Measurements from ENCODE around the gene EMC9. TPM values are rescaled to one million over a fixed set of nuclear protein-coding genes. Genes with fewer than 3 reads are reported as not detected.

The EMC9 gene
- total and polyA plus RNA-seq, 2 experiments from 2014 or later, result 13.8 to 34.1 TPM

DNA sequence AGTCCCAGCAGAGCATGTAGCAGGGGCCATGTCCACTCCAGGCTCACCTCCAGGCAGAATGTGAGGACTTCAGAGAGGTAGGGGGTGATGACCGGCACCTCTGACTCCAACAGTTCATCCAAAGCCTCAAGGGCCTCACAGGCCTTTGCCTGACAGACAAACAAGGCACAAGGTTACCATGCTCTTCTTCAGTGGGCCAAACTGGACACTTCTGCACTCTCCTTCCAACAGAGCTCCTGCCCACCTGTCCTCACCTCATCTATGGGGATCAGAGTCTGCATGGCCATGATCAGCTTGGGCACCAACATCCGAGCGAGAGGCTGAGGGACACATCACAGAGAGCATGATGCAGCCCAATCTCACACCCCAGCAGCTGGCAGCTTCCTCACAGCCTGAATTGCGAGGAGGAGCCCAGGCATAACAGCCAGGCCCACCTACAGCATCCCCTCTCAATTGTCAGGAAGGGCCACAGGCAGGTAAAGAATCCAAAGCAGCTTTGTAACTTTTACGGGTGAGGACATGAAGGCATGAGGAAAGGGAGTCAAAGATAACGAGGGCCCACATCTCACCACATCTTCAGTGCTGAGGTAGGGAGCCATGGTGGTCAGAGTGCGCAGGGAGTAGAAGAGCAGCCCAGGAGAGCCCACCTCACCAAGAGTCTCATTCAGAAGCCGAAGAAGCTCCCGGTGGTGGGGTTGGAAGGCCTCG, 45.6 kb upstream of the EMC9 start:
- Histone ChIP-seq H2AFZ (no peak overlapping the region), H3K4me1 (ENCODE audit: insufficient read depth) (peaks cover 5% of the 10 kb centered on the region), H3K36me3 (replicated peaks; ENCODE audit: insufficient read depth, low read depth) (no peaks in the 10 kb centered on the region), H3K4me3 (no peak overlapping the region), H3K9me3 (ENCODE audit: low read depth) (no peaks in the 10 kb centered on the region), H3K4me2 (no peak overlapping the region), H3K79me2 (peaks cover 19% of the 10 kb centered on the region), H3K9me2 (replicated peaks; ENCODE audit: insufficient read depth) (no peaks in the 10 kb centered on the region), H4K20me1 (ENCODE audit: insufficient read depth, poor library complexity, severe bottlenecking) (no peaks in the 10 kb centered on the region), H3K27me3 (no peaks in the 10 kb centered on the region), H3K27ac (no peak overlapping the region)
- WGBS (ENCODE audit: low lambda C conversion rate, missing lambda C conversion rate), result 92% methylated on average over 10 of the region's 10 CpGs
- no peak for TF ChIP-seq EZH2 (IDR thresholded peaks at IDR 0.05; ENCODE audit: borderline replicate concordance)
- TF ChIP-seq, protein P1, sequence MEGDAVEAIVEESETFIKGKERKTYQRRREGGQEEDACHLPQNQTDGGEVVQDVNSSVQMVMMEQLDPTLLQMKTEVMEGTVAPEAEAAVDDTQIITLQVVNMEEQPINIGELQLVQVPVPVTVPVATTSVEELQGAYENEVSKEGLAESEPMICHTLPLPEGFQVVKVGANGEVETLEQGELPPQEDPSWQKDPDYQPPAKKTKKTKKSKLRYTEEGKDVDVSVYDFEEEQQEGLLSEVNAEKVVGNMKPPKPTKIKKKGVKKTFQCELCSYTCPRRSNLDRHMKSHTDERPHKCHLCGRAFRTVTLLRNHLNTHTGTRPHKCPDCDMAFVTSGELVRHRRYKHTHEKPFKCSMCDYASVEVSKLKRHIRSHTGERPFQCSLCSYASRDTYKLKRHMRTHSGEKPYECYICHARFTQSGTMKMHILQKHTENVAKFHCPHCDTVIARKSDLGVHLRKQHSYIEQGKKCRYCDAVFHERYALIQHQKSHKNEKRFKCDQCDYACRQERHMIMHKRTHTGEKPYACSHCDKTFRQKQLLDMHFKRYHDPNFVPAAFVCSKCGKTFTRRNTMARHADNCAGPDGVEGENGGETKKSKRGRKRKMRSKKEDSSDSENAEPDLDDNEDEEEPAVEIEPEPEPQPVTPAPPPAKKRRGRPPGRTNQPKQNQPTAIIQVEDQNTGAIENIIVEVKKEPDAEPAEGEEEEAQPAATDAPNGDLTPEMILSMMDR (IDR thresholded peaks at IDR 0.05; ENCODE audit: poor library complexity), result no peak
- no peak for TF ChIP-seq EZH2phosphoT487 (IDR thresholded peaks at IDR 0.05; ENCODE audit: low read depth, severe bottlenecking, unreplicated experiment)
- no peak for DNase-seq (ENCODE audit: low spot score)

DNA sequence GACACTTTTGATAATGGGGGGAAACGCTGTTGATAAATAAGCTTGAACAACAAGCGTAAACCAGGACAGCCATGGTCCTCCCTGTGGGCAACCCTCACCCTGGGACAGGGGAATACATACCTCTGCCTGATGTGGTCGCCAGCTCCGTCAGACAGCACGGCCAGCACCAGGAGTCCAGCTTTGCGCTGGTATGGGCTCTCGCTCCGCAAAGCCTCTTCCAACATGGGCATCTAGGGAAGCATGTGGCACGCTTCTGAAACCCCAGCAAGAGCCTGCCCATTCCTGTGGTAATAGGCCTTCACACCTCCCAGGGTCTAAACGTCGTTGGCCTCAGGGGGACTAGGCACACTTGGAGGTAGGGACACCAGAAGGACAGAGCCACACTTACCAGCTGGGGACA, 44.4 kb upstream of the EMC9 start:
- Histone ChIP-seq H3K79me2 (peaks cover 15% of the 10 kb centered on the region), H2AFZ (no peak overlapping the region), H3K4me2 (no peak overlapping the region), H3K36me3 (replicated peaks; ENCODE audit: insufficient read depth, low read depth) (no peaks in the 10 kb centered on the region), H3K4me1 (ENCODE audit: insufficient read depth) (peaks cover 5% of the 10 kb centered on the region), H3K27me3 (no peaks in the 10 kb centered on the region), H3K9me3 (ENCODE audit: low read depth) (no peaks in the 10 kb centered on the region), H3K4me3 (no peak overlapping the region), H4K20me1 (ENCODE audit: insufficient read depth, poor library complexity, severe bottlenecking) (no peaks in the 10 kb centered on the region), H3K9me2 (replicated peaks; ENCODE audit: insufficient read depth) (no peaks in the 10 kb centered on the region), H3K27ac (no peak overlapping the region)
- TF ChIP-seq EZH2 (IDR thresholded peaks at IDR 0.05; ENCODE audit: borderline replicate concordance) (no peak), EZH2phosphoT487 (IDR thresholded peaks at IDR 0.05; ENCODE audit: low read depth, severe bottlenecking, unreplicated experiment) (no peak)
- TF ChIP-seq, protein P1 (IDR thresholded peaks at IDR 0.05; ENCODE audit: poor library complexity), result no peak
- 96% methylated on average over 11 of the region's 11 CpGs for WGBS (ENCODE audit: low lambda C conversion rate, missing lambda C conversion rate)
- no peak for DNase-seq (ENCODE audit: low spot score)

DNA sequence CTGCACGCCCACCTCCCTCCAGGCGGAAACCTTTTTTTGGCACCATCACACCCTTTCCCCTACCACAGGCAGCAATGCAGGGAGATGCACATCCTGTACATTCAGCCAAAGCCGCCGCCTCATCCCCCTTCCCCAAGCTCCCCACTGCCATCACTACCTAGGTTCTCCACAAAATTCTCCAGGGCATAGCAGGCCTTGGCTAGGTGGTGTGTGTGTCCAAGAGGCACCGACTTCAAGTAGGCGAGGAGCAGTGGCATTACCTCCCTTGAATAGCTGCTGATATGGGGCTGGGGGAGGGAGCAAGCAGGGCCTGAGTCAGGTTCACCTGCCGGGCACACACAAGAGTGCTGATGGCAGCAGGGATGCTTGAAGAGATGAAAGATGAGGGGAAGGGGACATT, 43.6 kb upstream of the EMC9 start:
- 89% methylated on average over 7 of the region's 7 CpGs for WGBS (ENCODE audit: low lambda C conversion rate, missing lambda C conversion rate)
- H3K36me3 ChIP-seq (replicated peaks; ENCODE audit: insufficient read depth, low read depth), result no peaks in the 10 kb centered on the region

More for the DNA sequence above, 43.6 kb upstream of the EMC9 start:
- Histone ChIP-seq H2AFZ (no peak overlapping the region), H3K27ac (no peak overlapping the region), H3K79me2 (peaks cover 15% of the 10 kb centered on the region), H4K20me1 (ENCODE audit: insufficient read depth, poor library complexity, severe bottlenecking) (no peaks in the 10 kb centered on the region), H3K9me2 (replicated peaks; ENCODE audit: insufficient read depth) (no peaks in the 10 kb centered on the region), H3K4me1 (ENCODE audit: insufficient read depth) (peaks cover 5% of the 10 kb centered on the region), H3K4me2 (no peak overlapping the region), H3K27me3 (no peaks in the 10 kb centered on the region), H3K9me3 (ENCODE audit: low read depth) (no peaks in the 10 kb centered on the region), H3K4me3 (no peak overlapping the region)
- no peak for TF ChIP-seq EZH2phosphoT487 (IDR thresholded peaks at IDR 0.05; ENCODE audit: low read depth, severe bottlenecking, unreplicated experiment)
- TF ChIP-seq EZH2 (IDR thresholded peaks at IDR 0.05; ENCODE audit: borderline replicate concordance), result no peak
- TF ChIP-seq, protein P1 (IDR thresholded peaks at IDR 0.05; ENCODE audit: poor library complexity), result no peak
- no peak for DNase-seq (ENCODE audit: low spot score)
